ENCODE results near the gene CHKB. TPM values are rescaled to one million over a fixed set of nuclear protein-coding genes. Genes with fewer than 3 reads are reported as not detected.

Gene CHKB
- polyA plus RNA-seq, 1 donor: 106 TPM

DNA sequence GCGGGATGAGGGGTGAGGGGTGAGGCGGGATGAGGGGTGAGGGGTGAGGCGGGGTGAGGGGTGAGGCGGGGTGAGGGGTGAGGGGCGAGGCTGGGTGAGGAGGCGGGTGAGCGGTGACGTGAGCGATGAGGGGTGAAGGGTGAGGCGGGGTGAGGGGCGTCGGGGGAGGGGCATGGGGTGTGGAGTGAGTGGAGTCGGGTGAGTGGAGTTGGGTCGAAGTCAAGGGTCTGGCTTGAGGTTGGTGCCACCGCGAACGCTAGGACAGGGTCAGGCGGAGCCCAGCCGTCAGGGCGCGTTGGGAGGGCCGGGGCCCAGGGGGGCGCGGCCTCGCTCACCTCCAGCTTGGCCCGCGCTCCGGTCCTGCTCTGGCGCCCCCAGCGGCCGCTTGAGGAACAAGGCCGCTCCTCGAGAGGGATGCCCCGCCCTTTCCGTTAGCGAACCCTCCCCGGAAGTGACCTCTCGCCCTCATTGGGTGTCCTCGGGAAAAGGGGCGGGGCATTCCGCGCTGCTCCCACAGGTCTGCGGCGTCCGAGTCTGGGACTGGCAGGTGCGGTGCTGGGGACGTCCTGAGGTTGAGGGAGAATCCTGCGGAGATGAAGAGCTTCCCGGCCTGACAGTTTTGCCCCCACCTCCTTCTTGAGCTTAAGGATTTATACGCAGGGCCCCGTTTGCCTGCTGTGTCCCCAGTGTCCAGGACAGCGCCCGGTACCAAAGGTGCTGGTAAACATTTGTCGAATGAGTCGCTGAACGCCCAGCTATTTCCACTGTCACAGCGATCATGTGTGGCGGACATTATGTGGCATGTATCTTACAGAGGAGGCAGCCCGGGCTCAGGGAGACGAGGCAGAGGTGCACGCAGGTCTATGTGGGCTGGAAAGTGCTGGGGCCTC is 19.9 kb downstream of the CHKB start, which contains the start of gene SYCE3:
SYCE3 (minus strand) TSS at position 397 of the 890 bp plus-strand sequence. CDS start 6,514 bp downstream, outside the sequence.
- Histone ChIP-seq H3K27me3 (ENCODE audit: control insufficient read depth, insufficient read depth, low read length) (peaks cover 23% of the 10 kb centered on the region), H3K4me3 (ENCODE audit: low read length) (peak within 1 kb of the TSS; percentile 60), H3K36me3 (ENCODE audit: control insufficient read depth, insufficient read depth, low read length) (peaks cover under 1% of the 10 kb centered on the region), H3K4me1 (ENCODE audit: control insufficient read depth, insufficient read depth, low read length) (peaks cover 6% of the 10 kb centered on the region), H3K9me3 (ENCODE audit: control insufficient read depth, low read depth, low read length) (no peaks in the 10 kb centered on the region), H3K27ac (ENCODE audit: low read length) (peak within 1 kb of the TSS; percentile 81)
- WGBS (ENCODE audit: insufficient coverage, low lambda C conversion rate): no CpG with 5 or more reads among the region's 61 CpGs
- DNase-seq: peak; percentile 95 to 96

DNA sequence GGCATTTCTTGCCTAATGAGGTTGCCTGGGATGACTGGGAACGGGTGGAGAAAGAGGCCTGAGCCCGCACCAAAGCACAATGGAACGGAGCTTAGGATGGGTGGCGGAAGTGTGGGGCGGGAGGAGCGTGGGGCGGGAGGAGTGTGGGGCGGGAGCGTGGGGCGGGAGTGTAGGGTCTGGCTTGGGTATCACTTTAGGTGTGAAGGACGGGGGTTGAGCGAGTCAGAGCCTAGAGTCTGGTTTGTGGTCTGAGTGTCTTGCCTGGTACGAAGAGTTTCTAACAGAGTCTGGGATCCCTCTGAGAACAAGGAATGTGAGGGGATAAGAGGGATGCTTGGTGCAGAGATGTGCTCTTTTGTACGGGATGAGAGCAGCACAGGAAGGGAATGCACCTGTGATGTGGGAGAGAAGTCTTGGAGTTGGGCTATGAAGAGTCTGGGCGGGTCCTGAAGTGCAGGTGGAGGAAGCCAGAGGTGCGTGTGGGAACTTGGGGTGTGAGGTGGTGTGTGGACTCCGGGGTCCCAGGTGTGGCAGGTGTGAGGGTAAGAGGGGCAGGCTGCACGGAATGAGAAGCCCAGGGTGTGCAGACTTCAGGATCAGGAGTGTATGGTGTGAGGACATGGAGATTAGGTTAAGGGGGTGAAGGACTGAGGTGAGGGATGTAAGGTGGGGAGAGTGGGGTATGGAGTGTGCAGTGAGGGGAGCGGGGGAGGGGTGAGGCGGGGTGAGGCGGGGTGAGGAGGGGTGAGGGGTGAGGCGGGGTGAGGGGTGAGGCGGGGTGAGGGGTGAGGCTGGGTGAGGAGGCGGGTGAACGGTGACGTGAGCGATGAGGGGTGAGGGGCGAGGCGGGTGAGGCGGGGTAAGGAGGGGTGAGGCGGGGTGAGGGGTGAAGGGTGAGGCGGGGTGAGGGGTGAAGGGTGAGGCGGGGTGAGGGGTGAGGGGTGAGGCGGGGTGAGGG is 21.0 kb downstream of the CHKB start:
- no peak for DNase-seq
- no peak overlapping the region for H3K27ac ChIP-seq (ENCODE audit: low read length)

DNA sequence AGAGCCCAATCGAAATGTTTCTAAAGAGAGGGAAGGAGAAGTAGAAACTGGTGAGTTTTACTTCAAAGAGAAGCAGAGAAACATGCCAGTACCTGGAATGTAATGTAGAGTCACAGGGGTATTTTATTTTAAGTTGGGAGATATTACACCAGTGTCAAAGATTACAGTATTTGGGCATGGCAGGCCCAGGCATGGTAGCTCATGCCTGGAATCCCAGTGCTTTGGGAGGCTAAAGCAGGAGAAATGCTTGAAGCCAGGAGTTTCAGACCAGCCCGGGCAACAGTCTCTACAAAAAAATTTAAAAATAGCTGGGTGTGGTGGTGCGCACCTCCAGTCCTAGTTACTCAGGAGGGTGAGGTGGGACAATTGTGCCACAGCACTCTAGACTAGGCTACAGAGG is 22.6 kb downstream of the CHKB start:
- Histone ChIP-seq H3K9me3 (ENCODE audit: control insufficient read depth, low read depth, low read length) (no peaks in the 10 kb centered on the region), H3K36me3 (ENCODE audit: control insufficient read depth, insufficient read depth, low read length) (no peaks in the 10 kb centered on the region), H3K4me1 (ENCODE audit: control insufficient read depth, insufficient read depth, low read length) (peaks cover 6% of the 10 kb centered on the region), H3K27me3 (ENCODE audit: control insufficient read depth, insufficient read depth, low read length) (peaks cover 32% of the 10 kb centered on the region), H3K27ac (ENCODE audit: low read length) (no peak overlapping the region), H3K4me3 (ENCODE audit: low read length) (no peak overlapping the region)
- DNase-seq: no peak
- no CpG with 5 or more reads among the region's 3 CpGs for WGBS (ENCODE audit: insufficient coverage, low lambda C conversion rate)

More for the DNA sequence above, 21.0 kb downstream of the CHKB start:
- Histone ChIP-seq H3K4me3 (ENCODE audit: low read length) (no peak overlapping the region), H3K9me3 (ENCODE audit: control insufficient read depth, low read depth, low read length) (no peaks in the 10 kb centered on the region), H3K27me3 (ENCODE audit: control insufficient read depth, insufficient read depth, low read length) (peaks cover 25% of the 10 kb centered on the region), H3K4me1 (ENCODE audit: control insufficient read depth, insufficient read depth, low read length) (peaks cover 6% of the 10 kb centered on the region), H3K36me3 (ENCODE audit: control insufficient read depth, insufficient read depth, low read length) (no peaks in the 10 kb centered on the region)
- no CpG with 5 or more reads among the region's 34 CpGs for WGBS (ENCODE audit: insufficient coverage, low lambda C conversion rate)

DNA sequence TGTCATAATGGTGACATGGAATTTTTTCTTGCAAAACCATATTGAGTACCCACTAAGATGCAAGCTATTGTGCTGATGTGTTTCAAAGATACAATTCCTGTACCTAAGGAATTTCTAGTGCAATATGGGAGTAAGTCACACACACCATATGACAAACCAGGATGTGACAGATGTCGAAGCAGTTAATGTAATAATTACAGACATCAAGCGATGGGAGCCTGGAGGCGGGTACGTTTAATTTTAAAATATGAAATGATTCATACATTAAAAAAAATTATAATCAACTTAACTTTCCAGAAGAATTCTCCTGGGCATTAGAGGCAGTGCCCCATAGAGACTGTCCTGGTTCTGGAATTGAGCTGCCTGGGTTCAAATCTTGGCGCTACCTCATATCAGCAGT is 25.9 kb downstream of the CHKB start:
- H3K9me3 ChIP-seq (ENCODE audit: control insufficient read depth, low read depth, low read length): no peaks in the 10 kb centered on the region
- no peak overlapping the region for H3K4me3 ChIP-seq (ENCODE audit: low read length)
- no peak overlapping the region for H3K27ac ChIP-seq (ENCODE audit: low read length)
- no peak for DNase-seq
- H3K36me3 ChIP-seq (ENCODE audit: control insufficient read depth, insufficient read depth, low read length): no peaks in the 10 kb centered on the region
- peaks cover 31% of the 10 kb centered on the region for H3K27me3 ChIP-seq (ENCODE audit: control insufficient read depth, insufficient read depth, low read length)
- 100% methylated on average over 1 of the region's 5 CpGs for WGBS (ENCODE audit: insufficient coverage, low lambda C conversion rate)
- no peaks in the 10 kb centered on the region for H3K4me1 ChIP-seq (ENCODE audit: control insufficient read depth, insufficient read depth, low read length)

DNA sequence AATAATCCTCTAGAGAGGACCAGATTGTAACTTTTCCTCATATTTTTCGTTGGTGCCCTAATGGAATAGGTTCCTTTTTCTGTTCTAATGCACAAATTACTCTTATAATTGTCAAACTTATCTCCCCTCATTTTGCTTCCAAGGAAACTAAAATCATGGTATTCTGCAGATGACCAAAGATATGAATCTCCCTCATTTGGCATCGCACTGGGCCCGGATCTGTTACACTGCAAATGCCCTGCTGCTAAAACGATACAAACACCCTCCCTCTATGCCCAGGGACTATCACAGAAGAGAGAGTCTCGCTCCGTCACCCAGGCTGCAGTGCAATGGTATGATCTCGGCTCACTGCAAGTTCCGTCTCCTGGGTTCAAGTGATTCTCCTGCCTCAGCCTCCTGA is 29.3 kb downstream of the CHKB start:
- no peak overlapping the region for H3K27ac ChIP-seq (ENCODE audit: low read length)
- no peaks in the 10 kb centered on the region for H3K36me3 ChIP-seq (ENCODE audit: control insufficient read depth, insufficient read depth, low read length)
- 50% methylated on average over 1 of the region's 8 CpGs for WGBS (ENCODE audit: insufficient coverage, low lambda C conversion rate)
- peaks cover 4% of the 10 kb centered on the region for H3K4me1 ChIP-seq (ENCODE audit: control insufficient read depth, insufficient read depth, low read length)
- H3K9me3 ChIP-seq (ENCODE audit: control insufficient read depth, low read depth, low read length): peaks cover 6% of the 10 kb centered on the region
- DNase-seq: no peak
- peaks cover 42% of the 10 kb centered on the region for H3K27me3 ChIP-seq (ENCODE audit: control insufficient read depth, insufficient read depth, low read length)
- no peak overlapping the region for H3K4me3 ChIP-seq (ENCODE audit: low read length)

DNA sequence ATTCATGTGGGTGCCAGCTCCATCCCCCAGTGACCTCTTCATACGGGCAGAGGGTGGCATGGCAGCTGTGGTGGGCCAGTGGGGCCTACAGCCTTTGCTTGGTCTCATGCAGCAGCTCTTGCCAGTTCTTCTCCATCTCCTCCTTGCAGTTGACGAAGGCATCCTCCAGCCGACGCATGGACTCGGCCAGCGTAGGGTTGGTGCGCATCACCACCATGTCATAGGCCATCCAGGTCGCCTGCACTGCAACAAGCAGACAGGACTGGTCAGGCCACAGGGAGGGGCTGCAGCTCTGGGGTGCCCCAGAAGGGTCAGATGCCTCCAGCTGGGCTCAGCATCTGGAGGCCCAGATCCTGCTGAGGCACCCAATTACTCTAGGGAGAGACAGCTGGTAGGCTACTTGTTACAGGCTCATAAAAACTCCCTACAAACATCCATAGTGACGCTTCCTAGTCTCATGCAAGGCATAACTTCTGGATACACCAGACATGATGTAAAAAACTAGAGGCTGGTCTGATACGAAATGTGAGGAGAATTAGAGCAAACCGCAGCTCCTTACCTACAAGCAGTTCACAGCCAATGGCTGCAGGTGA is 31.4 kb downstream of the CHKB start:
- Histone ChIP-seq H3K4me3 (ENCODE audit: low read length) (no peak overlapping the region), H3K36me3 (ENCODE audit: control insufficient read depth, insufficient read depth, low read length) (no peaks in the 10 kb centered on the region), H3K27ac (ENCODE audit: low read length) (no peak overlapping the region), H3K4me1 (ENCODE audit: control insufficient read depth, insufficient read depth, low read length) (peaks cover 4% of the 10 kb centered on the region), H3K27me3 (ENCODE audit: control insufficient read depth, insufficient read depth, low read length) (peaks cover 54% of the 10 kb centered on the region), H3K9me3 (ENCODE audit: control insufficient read depth, low read depth, low read length) (peaks cover 6% of the 10 kb centered on the region)
- DNase-seq: no peak
- no CpG with 5 or more reads among the region's 11 CpGs for WGBS (ENCODE audit: insufficient coverage, low lambda C conversion rate)

DNA sequence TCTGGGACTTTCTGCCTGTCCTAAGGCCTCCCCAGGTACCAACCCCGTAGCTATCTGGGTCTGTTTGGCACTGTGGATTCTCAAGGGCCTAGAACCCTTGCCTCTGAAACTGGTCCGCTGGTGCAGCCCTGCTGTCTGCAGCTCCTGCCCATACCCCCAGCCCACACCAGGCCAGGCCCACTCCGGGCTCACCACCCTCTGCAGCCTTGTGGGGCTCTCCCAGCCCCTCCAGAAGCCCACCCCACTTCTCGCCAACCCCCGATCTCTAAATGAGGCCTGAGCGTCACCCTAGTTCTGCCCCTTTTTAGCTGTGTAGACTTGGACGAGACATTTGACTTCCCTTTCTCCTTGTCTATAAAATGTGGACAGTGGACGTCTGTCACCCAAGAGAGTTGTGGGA is 32.3 kb downstream of the CHKB start:
- H3K27ac ChIP-seq (ENCODE audit: low read length): no peak overlapping the region
- no peaks in the 10 kb centered on the region for H3K36me3 ChIP-seq (ENCODE audit: control insufficient read depth, insufficient read depth, low read length)
- peaks cover 6% of the 10 kb centered on the region for H3K9me3 ChIP-seq (ENCODE audit: control insufficient read depth, low read depth, low read length)
- DNase-seq: no peak
- no peak overlapping the region for H3K4me3 ChIP-seq (ENCODE audit: low read length)
- H3K4me1 ChIP-seq (ENCODE audit: control insufficient read depth, insufficient read depth, low read length): peaks cover 4% of the 10 kb centered on the region
- WGBS (ENCODE audit: insufficient coverage, low lambda C conversion rate): no CpG with 5 or more reads among the region's 8 CpGs
- peaks cover 60% of the 10 kb centered on the region for H3K27me3 ChIP-seq (ENCODE audit: control insufficient read depth, insufficient read depth, low read length)

DNA sequence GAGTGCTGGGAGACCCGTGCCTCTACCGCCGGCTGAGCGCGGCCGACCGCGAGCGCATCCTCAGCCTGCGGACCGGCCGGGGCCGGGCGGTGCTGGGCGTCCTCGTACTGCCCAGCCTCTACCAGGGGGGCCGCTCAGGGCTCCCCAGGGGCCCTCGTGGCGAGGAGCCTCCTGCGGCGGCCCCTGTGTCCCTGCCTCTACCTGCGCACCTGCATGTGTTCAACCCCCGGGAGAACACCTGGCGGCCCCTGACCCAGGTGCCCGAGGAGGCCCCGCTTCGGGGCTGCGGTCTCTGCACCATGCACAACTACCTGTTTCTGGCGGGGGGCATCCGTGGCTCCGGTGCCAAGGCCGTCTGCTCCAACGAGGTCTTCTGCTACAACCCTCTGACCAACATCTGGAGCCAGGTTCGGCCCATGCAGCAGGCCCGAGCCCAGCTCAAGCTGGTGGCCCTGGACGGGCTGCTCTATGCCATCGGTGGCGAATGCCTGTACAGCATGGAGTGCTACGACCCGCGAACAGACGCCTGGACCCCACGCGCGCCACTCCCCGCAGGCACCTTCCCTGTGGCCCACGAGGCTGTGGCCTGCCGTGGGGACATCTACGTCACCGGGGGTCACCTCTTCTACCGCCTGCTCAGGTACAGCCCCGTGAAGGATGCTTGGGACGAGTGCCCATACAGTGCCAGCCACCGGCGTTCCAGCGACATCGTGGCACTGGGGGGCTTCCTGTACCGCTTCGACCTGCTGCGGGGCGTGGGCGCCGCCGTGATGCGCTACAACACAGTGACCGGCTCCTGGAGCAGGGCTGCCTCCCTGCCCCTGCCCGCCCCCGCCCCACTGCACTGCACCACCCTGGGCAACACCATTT is 33.5 kb downstream of the CHKB start:
- WGBS (ENCODE audit: insufficient coverage, low lambda C conversion rate): no CpG with 5 or more reads among the region's 68 CpGs
- no peaks in the 10 kb centered on the region for H3K36me3 ChIP-seq (ENCODE audit: control insufficient read depth, insufficient read depth, low read length)
- H3K4me3 ChIP-seq (ENCODE audit: low read length): no peak overlapping the region
- H3K27me3 ChIP-seq (ENCODE audit: control insufficient read depth, insufficient read depth, low read length): peaks cover 69% of the 10 kb centered on the region
- no peak overlapping the region for H3K27ac ChIP-seq (ENCODE audit: low read length)
- H3K4me1 ChIP-seq (ENCODE audit: control insufficient read depth, insufficient read depth, low read length): peaks cover 4% of the 10 kb centered on the region
- no peak for DNase-seq
- peaks cover 6% of the 10 kb centered on the region for H3K9me3 ChIP-seq (ENCODE audit: control insufficient read depth, low read depth, low read length)

DNA sequence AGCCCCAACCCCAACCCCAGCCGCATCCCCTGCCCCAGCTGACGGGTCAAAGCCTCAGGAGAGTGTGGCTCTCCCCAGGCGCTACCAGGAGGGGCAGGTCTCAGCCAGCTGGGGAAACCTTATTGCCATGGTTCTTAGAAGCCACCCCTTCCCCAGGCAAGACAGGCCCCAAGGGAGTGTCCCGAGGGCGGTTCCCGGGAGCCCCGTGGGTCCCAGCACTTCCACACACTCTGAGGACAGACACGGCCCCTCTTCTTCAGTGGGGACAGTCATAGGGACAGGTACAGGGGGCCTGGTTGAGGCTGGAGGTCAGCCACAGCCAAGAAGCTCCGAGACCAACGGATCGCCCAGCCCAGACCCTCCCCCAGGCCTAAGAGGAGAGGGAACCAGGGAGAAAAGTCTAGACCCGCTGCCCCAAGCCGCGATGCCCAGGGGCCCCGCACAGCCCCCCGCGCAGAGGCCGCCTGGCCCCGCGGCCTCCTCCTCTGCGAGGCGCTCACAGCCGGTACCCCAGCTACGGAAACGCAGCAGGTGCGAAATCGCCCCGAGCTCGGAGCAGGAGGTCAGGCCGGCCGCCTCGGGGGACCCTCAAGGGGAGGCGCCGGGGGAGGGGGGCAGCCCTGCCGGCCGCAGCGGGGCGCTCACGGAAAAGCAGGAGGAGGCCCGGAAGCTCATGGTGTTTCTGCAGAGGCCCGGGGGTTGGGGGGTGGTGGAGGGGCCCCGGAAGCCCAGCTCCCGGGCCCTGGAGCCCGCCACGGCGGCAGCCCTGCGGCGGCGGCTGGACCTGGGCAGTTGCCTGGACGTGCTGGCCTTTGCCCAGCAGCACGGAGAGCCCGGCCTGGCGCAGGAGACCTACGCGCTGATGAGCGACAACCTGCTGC is 34.4 kb downstream of the CHKB start:
- H3K27me3 ChIP-seq (ENCODE audit: control insufficient read depth, insufficient read depth, low read length): peaks cover 76% of the 10 kb centered on the region
- WGBS (ENCODE audit: insufficient coverage, low lambda C conversion rate): no CpG with 5 or more reads among the region's 56 CpGs

More for the DNA sequence above, 34.4 kb downstream of the CHKB start:
- Histone ChIP-seq H3K4me3 (ENCODE audit: low read length) (no peak overlapping the region), H3K36me3 (ENCODE audit: control insufficient read depth, insufficient read depth, low read length) (no peaks in the 10 kb centered on the region), H3K4me1 (ENCODE audit: control insufficient read depth, insufficient read depth, low read length) (peaks cover 4% of the 10 kb centered on the region), H3K9me3 (ENCODE audit: control insufficient read depth, low read depth, low read length) (peaks cover 6% of the 10 kb centered on the region), H3K27ac (ENCODE audit: low read length) (no peak overlapping the region)
- DNase-seq: peak in 1 of 2 donors; percentile 54

Measured in large intestine (tissue), 3 donors.